GM18508 (cell line): ENCODE measurements around the gene SPECC1.
"Not testable (repeated sequence)": the region's sequence is repeated elsewhere in the genome, so short reads cannot be mapped to it uniquely, and the experiment has no call there.

ENCODE experiments used
- ATAC-seq: cut with Tn5 transposase; IDR thresholded peaks from one replicate; pipeline ENCODE4 v1.9.1; 2021; ENCODE audit warnings: moderate number of reproducible peaks; ENCODE audit not compliant: insufficient read depth, unreplicated experiment

SPECC1 gene

DNA sequence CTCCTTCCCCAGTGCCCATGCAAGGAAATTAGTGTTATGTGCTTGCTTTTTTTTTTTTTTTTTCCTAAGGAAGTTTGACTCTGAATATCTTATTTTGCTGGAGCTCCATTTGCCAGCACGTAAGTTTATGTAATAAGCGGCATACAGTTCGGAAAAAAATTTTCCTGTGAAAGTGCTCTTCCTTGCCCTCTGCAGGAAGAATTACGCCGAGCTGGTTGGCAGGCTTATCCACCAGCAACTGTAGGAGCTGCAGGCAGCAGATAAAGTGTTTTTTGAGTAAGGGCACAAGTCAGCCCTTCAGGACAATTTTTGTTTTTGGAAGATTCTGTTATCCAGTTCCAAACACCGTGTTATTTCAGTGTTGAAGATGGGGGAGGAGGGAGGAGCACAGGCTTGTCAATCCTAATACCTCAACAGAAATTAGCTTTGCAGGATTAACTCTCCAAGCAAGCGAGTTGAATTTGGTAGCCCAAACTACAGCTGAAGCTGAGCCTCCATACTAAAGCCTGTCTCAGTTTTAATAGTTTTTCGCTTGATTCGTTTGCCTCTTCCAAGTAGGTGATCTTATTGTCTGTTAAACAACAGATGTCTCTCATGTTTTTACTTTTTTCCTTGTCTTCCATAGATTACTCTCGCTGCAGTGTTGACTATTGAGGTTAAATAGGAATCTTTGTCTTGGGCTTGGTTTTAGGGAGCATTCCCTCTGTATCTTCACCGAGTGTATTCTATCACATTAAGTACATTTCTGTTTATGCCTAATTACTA is 1.1 kb downstream of the SPECC1 start:
- ATAC-seq: no peak

DNA sequence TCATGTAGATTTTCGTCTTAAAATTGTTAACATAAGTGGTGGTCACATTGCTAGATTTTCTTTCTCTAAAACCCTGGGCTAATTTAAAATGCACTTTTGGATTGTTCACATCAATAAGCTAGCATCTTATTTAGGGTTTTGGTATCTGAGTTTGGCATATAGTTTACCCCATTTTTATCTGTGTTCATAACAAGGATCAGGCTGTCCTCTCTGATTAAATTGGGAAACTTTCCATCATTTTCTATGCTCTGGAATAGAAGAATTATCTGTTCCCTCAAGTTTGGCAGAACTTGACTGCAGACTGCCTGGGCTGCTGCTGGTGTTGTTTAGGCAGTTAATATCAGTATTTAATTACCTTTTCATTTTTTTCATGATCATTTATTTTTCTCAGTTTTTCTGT is 1.8 kb downstream of the SPECC1 start:
- no peak for ATAC-seq

DNA sequence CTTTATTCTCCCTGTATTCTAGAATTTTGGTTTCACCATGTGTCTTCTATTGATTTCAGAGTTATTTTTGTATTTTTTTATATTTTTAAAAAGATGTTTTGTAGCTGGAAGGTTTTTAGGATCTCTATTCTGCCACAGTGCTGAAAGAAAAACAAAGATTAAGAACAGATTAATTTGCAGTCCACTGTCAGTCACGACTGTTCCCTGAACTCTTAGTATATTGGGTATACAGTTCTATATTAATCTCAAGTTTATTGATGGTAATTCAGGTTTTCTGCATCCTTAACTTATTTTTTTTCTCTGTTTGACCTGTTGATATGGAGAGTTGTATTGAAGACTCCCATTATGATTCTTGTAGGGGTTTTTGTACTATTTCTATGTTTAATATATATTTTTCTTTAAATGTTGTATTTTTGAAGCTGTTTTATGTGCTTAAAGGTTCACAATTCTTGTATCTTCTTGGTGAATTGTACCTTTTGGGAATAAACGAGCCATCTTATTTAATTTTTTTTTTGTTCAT is 2.9 kb downstream of the SPECC1 start:
- no peak for ATAC-seq

GRCh38 chr17:20016475-20016992 is 7.4 kb downstream of the SPECC1 start:
- ATAC-seq: not testable (repeated sequence)

GRCh38 chr17:20022701-20023100 is 13.5 kb downstream of the SPECC1 start:
- no peak for ATAC-seq

- no peak for ATAC-seq
These were observed 17.8 kb downstream of the SPECC1 start for GRCh38 chr17:20026960-20027359.

GRCh38 chr17:20028443-20028842 is 19.3 kb downstream of the SPECC1 start:
- ATAC-seq: no peak

- ATAC-seq: no peak
These were observed 23.5 kb downstream of the SPECC1 start for GRCh38 chr17:20032636-20033035.

DNA sequence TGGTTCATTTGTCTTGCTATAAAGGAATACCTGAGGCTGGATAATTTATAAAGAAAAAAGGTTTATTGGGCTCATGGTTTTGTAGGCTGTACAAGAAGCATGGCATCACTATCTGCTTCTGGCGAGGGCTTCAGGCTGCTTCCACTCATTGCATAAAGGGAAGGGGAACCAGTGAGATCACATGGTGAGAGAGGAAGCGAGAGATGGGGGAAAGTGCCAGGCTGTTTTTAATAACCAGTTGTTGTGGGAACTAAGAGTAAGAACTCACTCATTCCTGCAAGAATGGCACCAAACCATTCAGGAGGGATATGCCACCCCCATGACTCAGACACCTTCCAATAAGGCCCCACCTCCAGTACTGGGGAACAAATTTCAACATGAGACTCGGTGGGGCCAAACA is 24.3 kb downstream of the SPECC1 start:
- no peak for ATAC-seq

DNA sequence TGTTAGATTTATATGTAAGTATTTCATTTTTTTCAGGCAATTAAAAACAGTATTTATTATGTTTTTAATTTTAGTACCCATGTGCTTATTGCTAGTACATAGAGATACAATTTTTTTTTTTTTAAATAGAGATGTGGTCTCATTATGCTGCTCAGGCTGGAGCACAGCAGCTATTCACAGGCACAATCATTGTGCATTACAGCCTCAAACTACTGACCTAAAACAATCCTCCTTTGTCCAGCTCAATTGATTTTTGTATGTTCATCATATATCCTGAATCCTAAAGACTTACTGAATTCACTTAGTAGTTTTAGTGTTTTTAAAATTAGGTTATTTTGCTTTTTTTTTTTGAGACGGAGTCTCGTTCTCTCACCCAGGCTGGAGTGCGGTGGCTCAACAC is 26.3 kb downstream of the SPECC1 start:
- no peak for ATAC-seq

- ATAC-seq: not testable (repeated sequence)
These were observed 28.1 kb downstream of the SPECC1 start for GRCh38 chr17:20037286-20037685.

- no peak for ATAC-seq
These were observed 29.9 kb downstream of the SPECC1 start for GRCh38 chr17:20039037-20039436.

- no peak for ATAC-seq
These were observed 31.1 kb downstream of the SPECC1 start for GRCh38 chr17:20040216-20040615.

GRCh38 chr17:20043021-20043420 is 33.9 kb downstream of the SPECC1 start:
- no peak for ATAC-seq

- ATAC-seq: no peak
These were observed 36.3 kb downstream of the SPECC1 start for GRCh38 chr17:20045476-20045875.

DNA sequence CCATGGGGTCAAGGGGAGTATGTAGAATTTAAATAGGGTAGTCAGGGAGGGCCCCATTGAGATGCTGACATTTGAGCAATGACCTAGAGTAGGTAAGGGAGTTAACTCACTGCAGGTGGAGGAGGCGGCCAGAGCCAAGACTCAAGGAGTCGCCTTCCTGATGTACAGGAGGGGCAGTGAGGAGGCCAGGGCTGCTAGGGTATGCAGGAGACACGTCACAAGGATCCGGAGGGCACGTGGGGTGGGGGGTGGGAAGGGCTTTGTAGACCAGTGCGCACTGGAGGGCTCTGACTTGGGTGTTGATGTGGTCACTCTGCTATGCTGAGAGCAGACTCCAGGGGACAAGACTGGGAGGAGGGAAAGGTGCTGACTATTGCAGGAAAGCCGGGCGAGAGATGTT is 37.5 kb downstream of the SPECC1 start:
- ATAC-seq: no peak

DNA sequence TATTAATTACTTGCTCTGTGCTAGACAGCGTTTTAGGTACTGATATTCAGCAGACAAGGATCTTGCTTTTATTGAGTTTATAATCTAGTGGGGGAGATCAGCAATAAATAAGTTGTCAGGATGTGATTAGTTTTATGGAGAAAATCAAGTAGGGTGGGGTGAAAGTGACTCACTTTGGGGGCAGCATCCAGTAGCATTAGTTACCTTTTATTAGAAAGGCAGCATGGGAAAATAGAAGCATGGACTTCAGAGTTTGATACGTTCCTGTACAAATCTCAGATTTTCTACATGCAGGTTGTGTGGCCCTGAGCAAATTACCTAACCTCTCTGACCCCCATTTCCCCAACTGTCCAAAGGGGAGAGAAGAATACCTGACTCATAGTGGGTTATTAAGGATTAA is 42.5 kb downstream of the SPECC1 start:
- ATAC-seq: no peak

DNA sequence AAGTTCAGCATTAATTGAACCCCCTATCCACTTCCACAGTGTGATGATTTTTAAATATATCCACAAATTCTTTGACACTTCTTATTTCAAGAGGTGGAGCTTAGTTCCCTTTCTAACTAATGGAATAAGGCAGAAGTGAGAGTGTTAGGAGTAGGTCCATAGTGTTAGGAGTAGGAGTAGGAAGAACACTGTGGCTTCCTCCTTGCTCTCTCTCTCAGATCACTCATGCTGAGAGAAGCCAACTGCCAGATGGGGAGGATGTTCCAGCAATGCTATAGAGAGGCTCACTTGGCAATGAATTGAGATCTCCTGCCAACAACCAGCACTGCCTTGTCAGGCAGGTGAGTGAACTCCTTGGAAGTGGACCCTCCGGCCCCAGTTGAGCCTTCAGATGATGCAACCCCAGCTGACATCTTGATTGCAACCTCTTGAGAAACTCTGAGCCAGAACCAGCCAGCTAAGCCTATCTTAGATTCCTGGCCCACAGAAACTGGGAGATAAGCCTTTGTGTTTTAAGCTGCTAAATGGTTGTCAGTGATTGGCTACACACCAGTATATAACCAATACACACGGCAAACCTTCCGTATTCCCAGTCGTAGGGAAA is 44.3 kb downstream of the SPECC1 start:
- ATAC-seq: no peak

DNA sequence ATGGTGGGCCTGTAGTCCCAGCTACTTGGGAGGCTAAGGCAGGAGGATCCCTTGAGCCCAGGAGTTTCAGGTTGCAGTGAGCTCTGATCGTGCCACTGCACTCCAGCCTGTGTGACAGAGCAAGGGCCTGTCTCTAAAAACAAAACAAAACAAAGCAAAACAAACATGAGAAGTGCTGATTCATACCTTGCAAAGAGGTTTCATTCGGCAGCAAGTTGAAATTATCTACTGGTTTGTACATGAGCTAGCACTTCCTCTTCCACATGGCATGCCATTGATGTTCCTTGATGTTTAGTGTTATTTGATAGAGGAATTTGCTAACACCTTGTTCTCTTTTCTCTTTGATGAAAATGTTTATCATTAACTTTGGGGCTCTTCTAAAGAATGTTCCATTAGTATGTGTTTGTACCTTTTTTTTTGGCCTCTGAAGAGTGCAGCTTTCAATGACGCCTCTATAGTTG is 50.6 kb downstream of the SPECC1 start:
- ATAC-seq: no peak

GRCh38 chr17:20063665-20064648 is 54.8 kb downstream of the SPECC1 start:
- ATAC-seq: no peak
